Mesendoderm (in vitro differentiated cells): ENCODE data around the gene DHX29.

Experiments
- DNase-seq: peaks from one replicate; pipeline ENCODE4 v3.0.0; 2013
- H2AK5ac ChIP-seq: 2 replicates; pipeline ENCODE4 v1.6.1; 2013; ENCODE audit warnings: low read length, inconsistent platforms
- H2BK120ac ChIP-seq: 2 replicates; pipeline ENCODE4 v1.6.1; 2013; ENCODE audit warnings: low read depth, mild to moderate bottlenecking, low read length, moderate library complexity, mixed read lengths
- H2BK15ac ChIP-seq: replicated peaks from 2 replicates; pipeline ENCODE4 v1.6.1; 2013; ENCODE audit warnings: low read depth, mild to moderate bottlenecking, moderate library complexity
- H2BK5ac ChIP-seq: 2 replicates; pipeline ENCODE4 v1.6.1; 2013; ENCODE audit warnings: low read length, inconsistent platforms
- H3K18ac ChIP-seq: 2 replicates; pipeline ENCODE4 v1.6.1; 2013; ENCODE audit warnings: mild to moderate bottlenecking, low read length, mixed read lengths
- H3K23ac ChIP-seq: one replicate; pipeline ENCODE4 v1.6.1; 2013; ENCODE audit warnings: low read length
- H3K27ac ChIP-seq: 2 replicates; pipeline ENCODE4 v1.5.1; 2013; ENCODE audit warnings: low read depth, mild to moderate bottlenecking, inconsistent platforms, low read length, moderate library complexity
- H3K27me3 ChIP-seq: 2 replicates; pipeline ENCODE4 v1.6.1; 2013; ENCODE audit warnings: low read length, control low read depth, mild to moderate bottlenecking, inconsistent platforms; ENCODE audit not compliant: insufficient read depth, poor library complexity
- H3K36me3 ChIP-seq: 2 replicates; pipeline ENCODE4 v1.6.1; 2013; ENCODE audit warnings: low read length, inconsistent platforms; ENCODE audit not compliant: control insufficient read depth, insufficient read depth
- H3K4ac ChIP-seq: one replicate; pipeline ENCODE4 v1.6.1; 2013; ENCODE audit warnings: low read depth, mild to moderate bottlenecking, low read length, moderate library complexity
- H3K4me1 ChIP-seq: 2 replicates; pipeline ENCODE4 v1.6.1; 2013; ENCODE audit warnings: low read depth, low read length, inconsistent platforms; ENCODE audit not compliant: control insufficient read depth
- H3K4me2 ChIP-seq: 2 replicates; pipeline ENCODE4 v1.6.1; 2013; ENCODE audit warnings: low read length
- H3K4me3 ChIP-seq: 2 replicates; pipeline ENCODE4 v1.5.1; 2013; ENCODE audit warnings: mild to moderate bottlenecking, low read length
- H3K56ac ChIP-seq: one replicate; pipeline ENCODE4 v1.6.1; 2013; ENCODE audit warnings: low read length
- H3K79me1 ChIP-seq: 2 replicates; pipeline ENCODE4 v1.6.1; 2013; ENCODE audit warnings: low read length, inconsistent platforms
- H3K79me2 ChIP-seq: 2 replicates; pipeline ENCODE4 v1.6.1; 2013; ENCODE audit warnings: mild to moderate bottlenecking, low read length; ENCODE audit not compliant: control insufficient read depth, insufficient read depth
- H3K9ac ChIP-seq: 2 replicates; pipeline ENCODE4 v1.6.1; 2013; ENCODE audit warnings: low read length, inconsistent platforms
- H4K5ac ChIP-seq: one replicate; pipeline ENCODE4 v1.6.1; 2013; ENCODE audit warnings: low read length
- H4K8ac ChIP-seq: one replicate; pipeline ENCODE4 v1.6.1; 2013; ENCODE audit warnings: low read depth, mild to moderate bottlenecking, control low read depth, low read length, moderate library complexity
- WGBS: extraction: QIAGEN DNeasy Blood & Tissue Kit; methylation state at CpG from one replicate; pipeline ENCODE4 v1.1.7; 2013; ENCODE audit warnings: low lambda C conversion rate, missing lambda C conversion rate; ENCODE audit not compliant: insufficient coverage; ENCODE audit errors: extremely low coverage; 5-methylcytosine and 5-hydroxymethylcytosine counted together

Gene DHX29

DNA sequence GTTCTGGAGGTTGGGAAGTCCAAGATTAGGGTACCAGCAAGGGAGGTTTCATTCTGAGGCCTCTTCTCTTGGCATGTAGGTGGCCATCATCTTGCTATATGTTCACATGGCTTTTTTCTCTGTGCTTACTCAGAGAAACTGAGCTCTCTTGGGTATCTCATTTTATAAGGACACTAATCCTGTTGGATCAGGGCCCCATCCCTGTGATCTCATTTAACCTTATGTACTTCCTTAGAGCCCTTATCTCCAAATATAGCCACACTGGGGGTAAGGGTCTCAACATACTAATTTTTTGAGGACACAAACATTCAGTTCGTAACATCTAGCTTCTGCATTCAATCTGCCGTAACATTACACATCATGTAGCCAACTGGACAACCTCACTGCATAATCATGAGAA lies 6.6 kb downstream of the DHX29 start:
- no peak overlapping the region for H3K23ac ChIP-seq
- DNase-seq, result no peak

DNA sequence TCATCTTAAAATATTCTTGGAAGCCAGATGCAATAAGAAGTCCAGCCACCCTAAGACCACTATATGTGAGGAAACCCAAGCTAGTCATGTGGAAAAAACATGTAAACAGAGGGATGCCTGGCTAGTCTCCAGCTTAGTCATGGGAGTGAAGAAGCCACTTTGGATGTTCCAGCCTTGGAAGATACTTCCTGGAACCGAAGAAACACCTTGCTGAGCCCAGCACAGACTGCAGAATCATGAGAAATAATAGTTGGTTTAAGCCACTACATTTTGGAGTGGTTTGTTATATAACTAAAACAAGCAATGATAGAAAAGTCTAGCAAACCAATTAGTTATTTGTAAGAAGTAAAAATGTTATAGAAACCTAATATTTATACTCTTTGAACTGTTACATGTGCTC lies 12.6 kb downstream of the DHX29 start:
- H3K4me1 ChIP-seq, result no peaks in the 10 kb centered on the region
- no peak overlapping the region for H3K27ac ChIP-seq
- no peak overlapping the region for H3K4me2 ChIP-seq
- H3K27me3 ChIP-seq, result no peaks in the 10 kb centered on the region
- H3K36me3 ChIP-seq, result no peaks in the 10 kb centered on the region
- H4K8ac ChIP-seq, result no peak overlapping the region
- no peak overlapping the region for H2BK120ac ChIP-seq
- no peak overlapping the region for H2BK5ac ChIP-seq
- DNase-seq, result no peak
- H3K56ac ChIP-seq, result no peak overlapping the region
- no peak overlapping the region for H2AK5ac ChIP-seq
- no peak overlapping the region for H4K5ac ChIP-seq
- H3K79me2 ChIP-seq, result no peaks in the 10 kb centered on the region
- WGBS, result no CpG with 5 or more reads among the region's 1 CpG
- no peak overlapping the region for H3K9ac ChIP-seq
- no peak overlapping the region for H3K18ac ChIP-seq
- no peak overlapping the region for H2BK15ac ChIP-seq
- H3K4ac ChIP-seq, result no peak overlapping the region
- no peaks in the 10 kb centered on the region for H3K79me1 ChIP-seq
- no peak overlapping the region for H3K23ac ChIP-seq
- no peak overlapping the region for H3K4me3 ChIP-seq

More for the DNA sequence above, 6.6 kb downstream of the DHX29 start:
- Histone ChIP-seq H3K79me2 (peaks cover 10% of the 10 kb centered on the region), H3K79me1 (peaks cover 9% of the 10 kb centered on the region), H3K27ac (no peak overlapping the region), H2BK5ac (no peak overlapping the region), H2BK120ac (no peak overlapping the region), H3K9ac (no peak overlapping the region), H3K36me3 (no peaks in the 10 kb centered on the region), H3K4ac (no peak overlapping the region), H3K4me2 (no peak overlapping the region), H3K4me3 (no peak overlapping the region), H3K27me3 (no peaks in the 10 kb centered on the region), H2BK15ac (no peak overlapping the region), H2AK5ac (no peak overlapping the region), H3K4me1 (no peaks in the 10 kb centered on the region), H4K5ac (no peak overlapping the region), H3K18ac (no peak overlapping the region), H4K8ac (no peak overlapping the region), H3K56ac (no peak overlapping the region)
- WGBS, result no CpG with 5 or more reads among the region's 2 CpGs

DNA sequence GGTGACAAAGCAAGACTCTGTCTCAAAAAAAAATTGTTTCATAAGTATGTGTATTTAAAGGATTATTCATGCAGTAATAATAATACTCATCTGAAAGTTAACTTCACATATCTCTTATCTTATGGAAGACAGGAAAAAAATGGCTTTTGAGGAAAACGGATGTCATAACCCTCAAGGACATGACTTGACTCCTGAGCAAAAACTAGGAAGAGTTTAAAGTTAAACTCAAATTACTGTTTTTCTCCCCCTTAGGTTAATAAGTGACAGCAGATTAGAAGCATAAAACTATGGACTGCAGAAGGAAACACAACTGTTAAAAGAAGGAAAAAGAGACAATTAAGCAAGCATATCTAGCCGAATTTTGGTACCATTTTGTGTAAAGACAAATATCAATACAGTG lies 16.5 kb downstream of the DHX29 start:
- H2BK15ac ChIP-seq, result no peak overlapping the region
- H3K9ac ChIP-seq, result no peak overlapping the region
- no peaks in the 10 kb centered on the region for H3K4me1 ChIP-seq
- no peak overlapping the region for H3K23ac ChIP-seq
- no peak for DNase-seq
- no peaks in the 10 kb centered on the region for H3K36me3 ChIP-seq
- H2AK5ac ChIP-seq, result no peak overlapping the region
- no peak overlapping the region for H3K4me3 ChIP-seq
- no peak overlapping the region for H3K4me2 ChIP-seq
- no peak overlapping the region for H3K18ac ChIP-seq
- no CpG with 5 or more reads among the region's 2 CpGs for WGBS
- no peak overlapping the region for H2BK120ac ChIP-seq
- H3K27me3 ChIP-seq, result no peaks in the 10 kb centered on the region
- H4K5ac ChIP-seq, result no peak overlapping the region
- H3K4ac ChIP-seq, result no peak overlapping the region
- no peak overlapping the region for H4K8ac ChIP-seq
- no peak overlapping the region for H3K56ac ChIP-seq
- H3K79me1 ChIP-seq, result no peaks in the 10 kb centered on the region
- no peak overlapping the region for H3K27ac ChIP-seq
- no peaks in the 10 kb centered on the region for H3K79me2 ChIP-seq
- H2BK5ac ChIP-seq, result no peak overlapping the region

DNA sequence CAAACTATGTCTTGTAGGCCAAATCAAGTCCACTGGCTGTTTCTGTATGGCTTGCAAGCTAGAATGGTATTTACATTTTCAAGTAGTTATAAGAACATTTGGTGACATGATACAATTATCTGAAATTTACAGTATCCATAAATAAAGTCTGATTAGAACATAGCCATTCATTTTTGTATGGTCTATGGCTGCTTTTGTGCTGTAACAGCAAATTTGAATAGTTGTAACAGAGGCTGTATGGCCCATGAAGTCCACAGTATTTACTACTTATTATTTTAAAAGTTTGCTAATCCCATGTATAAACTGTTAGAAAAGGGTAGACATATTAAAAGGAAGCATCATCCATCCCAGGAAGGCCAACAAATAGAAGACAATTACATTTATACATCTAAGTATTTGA lies 17.7 kb downstream of the DHX29 start:
- Histone ChIP-seq H3K4me2 (no peak overlapping the region), H3K27me3 (no peaks in the 10 kb centered on the region), H2BK15ac (no peak overlapping the region), H3K9ac (no peak overlapping the region), H4K8ac (no peak overlapping the region), H3K4me1 (no peaks in the 10 kb centered on the region), H4K5ac (no peak overlapping the region), H3K36me3 (no peaks in the 10 kb centered on the region), H3K79me2 (no peaks in the 10 kb centered on the region), H2AK5ac (no peak overlapping the region), H3K23ac (no peak overlapping the region), H2BK120ac (no peak overlapping the region), H3K56ac (no peak overlapping the region), H2BK5ac (no peak overlapping the region), H3K27ac (no peak overlapping the region), H3K4me3 (no peak overlapping the region), H3K4ac (no peak overlapping the region), H3K79me1 (no peaks in the 10 kb centered on the region), H3K18ac (no peak overlapping the region)
- DNase-seq, result no peak

DNA sequence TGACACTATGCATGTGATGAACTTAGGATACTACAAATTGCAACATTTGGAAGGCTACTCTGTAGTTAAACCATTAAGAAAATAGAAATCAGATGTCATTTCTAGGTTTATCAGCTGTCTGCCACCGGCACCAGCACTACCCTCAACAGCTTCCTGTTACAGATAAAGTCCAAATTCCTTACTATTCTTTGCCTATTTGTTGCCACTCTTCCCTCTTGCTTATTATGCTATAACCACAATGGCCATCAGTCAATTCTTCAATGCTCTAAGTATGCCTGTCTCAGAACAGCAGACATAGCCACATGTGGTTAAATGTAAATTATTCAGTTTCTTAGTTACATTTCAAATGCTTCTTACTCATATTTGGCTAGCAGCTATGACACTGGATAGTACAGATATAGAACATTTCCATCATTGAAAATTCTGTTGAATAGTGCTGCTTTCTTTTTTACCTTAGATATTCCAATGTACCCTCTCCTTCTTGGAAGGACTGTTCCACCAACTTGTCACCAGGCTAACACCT lies 21.0 kb downstream of the DHX29 start:
- no peak overlapping the region for H3K56ac ChIP-seq
- no peak overlapping the region for H3K4me3 ChIP-seq
- H2BK15ac ChIP-seq, result no peak overlapping the region
- H3K9ac ChIP-seq, result no peak overlapping the region
- no peaks in the 10 kb centered on the region for H3K79me1 ChIP-seq
- no CpG with 5 or more reads among the region's 1 CpG for WGBS
- H3K23ac ChIP-seq, result no peak overlapping the region
- no peak overlapping the region for H3K18ac ChIP-seq
- H3K79me2 ChIP-seq, result no peaks in the 10 kb centered on the region
- H4K5ac ChIP-seq, result no peak overlapping the region
- no peak overlapping the region for H2BK120ac ChIP-seq
- no peak overlapping the region for H3K4me2 ChIP-seq
- no peaks in the 10 kb centered on the region for H3K4me1 ChIP-seq
- H3K36me3 ChIP-seq, result peaks cover 2% of the 10 kb centered on the region
- no peak overlapping the region for H4K8ac ChIP-seq
- no peak overlapping the region for H2BK5ac ChIP-seq
- DNase-seq, result no peak
- H3K4ac ChIP-seq, result no peak overlapping the region
- no peak overlapping the region for H2AK5ac ChIP-seq
- H3K27me3 ChIP-seq, result no peaks in the 10 kb centered on the region
- no peak overlapping the region for H3K27ac ChIP-seq

DNA sequence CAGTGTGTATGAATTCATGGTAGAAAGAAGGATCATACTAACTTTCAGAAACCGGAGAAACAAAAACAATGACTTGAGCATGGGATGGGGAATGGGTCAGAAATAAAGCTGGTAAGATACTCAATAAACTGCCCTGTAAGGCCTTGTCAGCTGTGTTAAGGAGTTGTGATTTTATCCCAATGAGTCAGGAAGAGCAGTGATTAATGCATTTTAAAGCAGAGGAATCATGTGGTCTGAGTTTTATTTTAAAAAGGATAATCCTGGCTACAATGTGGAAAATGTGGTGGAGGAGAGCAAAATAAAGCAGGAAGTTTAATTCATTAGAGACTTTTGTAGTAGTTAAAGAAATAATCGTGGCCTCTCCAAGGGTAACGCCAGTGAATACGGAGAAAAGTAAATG lies 28.7 kb downstream of the DHX29 start:
- no peak overlapping the region for H2BK15ac ChIP-seq
- no peak overlapping the region for H3K4ac ChIP-seq
- H3K27ac ChIP-seq, result no peak overlapping the region
- no peak overlapping the region for H2AK5ac ChIP-seq
- no peaks in the 10 kb centered on the region for H3K79me2 ChIP-seq
- no peak overlapping the region for H2BK5ac ChIP-seq
- no peak for DNase-seq
- no CpG with 5 or more reads among the region's 4 CpGs for WGBS
- H3K23ac ChIP-seq, result no peak overlapping the region
- H3K36me3 ChIP-seq, result peaks cover 2% of the 10 kb centered on the region
- no peaks in the 10 kb centered on the region for H3K27me3 ChIP-seq
- no peak overlapping the region for H3K9ac ChIP-seq
- H3K4me3 ChIP-seq, result no peak overlapping the region
- no peaks in the 10 kb centered on the region for H3K79me1 ChIP-seq
- H4K5ac ChIP-seq, result no peak overlapping the region
- H3K4me2 ChIP-seq, result no peak overlapping the region
- no peak overlapping the region for H3K56ac ChIP-seq
- H2BK120ac ChIP-seq, result no peak overlapping the region
- no peak overlapping the region for H4K8ac ChIP-seq
- no peaks in the 10 kb centered on the region for H3K4me1 ChIP-seq
- no peak overlapping the region for H3K18ac ChIP-seq
